Measurements from ENCODE around the gene HECW1.
A peak's percentile ranks its signal among the peaks of the same experiment; 100 is the strongest.

HECW1 gene

DNA sequence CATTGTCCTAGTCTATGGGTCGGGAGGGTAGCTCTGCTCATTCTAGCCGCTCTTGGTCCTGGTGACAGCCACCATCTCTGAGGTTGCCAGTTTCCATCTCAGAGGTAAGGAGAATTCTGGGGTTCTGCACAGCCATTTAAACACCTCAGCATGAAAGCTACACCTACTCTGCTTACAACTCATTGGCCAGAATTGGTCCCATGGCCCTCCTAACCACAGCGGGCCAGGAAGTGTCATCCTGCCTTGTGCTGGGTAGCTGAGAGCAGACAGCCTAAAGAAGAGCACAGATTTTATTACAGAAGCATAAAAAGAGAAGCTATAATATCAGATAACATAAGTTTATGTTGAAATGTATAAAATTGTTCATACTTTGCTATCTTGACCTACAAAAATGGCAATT, 152.7 kb downstream of the HECW1 start:
- no peak for DNase-seq (ENCODE audit: low read depth)

DNA sequence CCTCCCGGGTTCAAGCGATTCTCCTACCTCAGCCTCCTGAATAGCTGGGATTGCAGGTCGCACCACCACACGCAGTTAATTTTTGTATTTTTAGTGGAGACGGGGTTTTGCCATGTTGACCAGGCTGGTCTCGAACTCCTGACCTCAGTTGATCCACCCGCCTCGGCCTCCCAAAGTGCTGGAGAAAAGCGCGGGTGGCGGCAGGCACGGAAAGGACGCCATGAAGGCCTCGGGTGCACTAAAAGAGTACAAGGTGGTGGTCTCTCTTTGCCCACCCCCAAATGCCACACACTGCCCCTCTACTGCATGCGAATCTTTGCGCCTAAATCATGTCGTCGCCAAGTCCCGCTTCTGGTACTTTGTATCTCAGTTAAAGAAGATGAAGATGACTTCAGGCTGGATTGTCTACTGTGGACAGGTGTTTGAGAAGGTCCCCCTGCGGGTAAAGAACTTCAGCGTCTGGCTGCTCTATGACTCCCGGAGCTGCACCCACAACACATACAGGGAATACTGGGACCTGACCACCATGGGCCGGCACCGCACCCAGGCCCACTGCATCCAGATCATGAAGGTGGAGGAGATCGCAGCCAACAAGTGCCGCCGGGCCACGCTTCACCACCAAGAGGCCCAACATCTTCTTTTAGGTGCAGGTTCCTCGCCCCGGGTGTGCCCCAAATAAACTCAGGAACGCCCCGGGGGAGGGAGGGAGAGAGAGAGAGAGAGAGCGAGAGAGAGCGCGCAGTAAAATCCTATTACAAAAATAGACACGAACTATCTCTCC, 161.7 kb downstream of the HECW1 start:
- DNase-seq (ENCODE audit: low read depth), result no peak

DNA sequence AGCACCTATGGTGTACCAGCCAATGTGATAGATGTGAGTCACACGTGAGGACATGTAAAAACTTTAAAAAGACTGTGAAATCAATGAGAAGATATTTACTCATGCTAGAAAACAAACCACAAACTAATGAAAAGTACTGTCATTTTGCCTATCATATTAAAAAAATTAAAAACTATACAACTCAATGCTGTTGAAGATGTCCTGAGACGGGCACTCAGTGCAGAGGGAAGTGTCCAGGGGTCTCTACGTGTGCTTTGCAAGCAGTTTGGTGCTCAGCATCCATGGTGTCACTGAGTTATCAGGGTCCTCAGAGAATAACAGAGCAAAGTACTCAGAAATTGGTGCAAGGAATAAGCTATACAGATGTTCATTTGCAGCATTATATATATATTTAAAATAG, 162.3 kb downstream of the HECW1 start:
- no peak for DNase-seq (ENCODE audit: low read depth)

DNA sequence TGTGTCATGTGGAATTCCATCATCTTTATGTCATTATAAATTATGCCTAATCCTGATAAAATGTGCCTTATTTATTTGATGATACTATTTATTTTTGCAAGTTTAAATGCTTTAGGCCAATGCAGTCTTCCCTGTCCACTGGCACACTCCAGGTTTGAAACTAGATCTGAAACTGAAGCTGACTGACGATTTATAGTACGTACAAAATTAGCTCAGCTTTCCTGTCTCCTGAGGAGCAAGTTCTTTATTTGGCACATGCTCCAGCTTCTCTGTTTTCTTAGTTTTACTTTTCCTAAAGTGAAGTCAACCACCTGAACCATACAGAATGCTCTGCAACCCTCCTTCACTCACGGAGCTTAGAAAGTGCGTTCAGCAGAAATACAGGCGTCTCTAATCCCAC, 164.1 kb downstream of the HECW1 start:
- DNase-seq (ENCODE audit: low read depth), result no peak

DNA sequence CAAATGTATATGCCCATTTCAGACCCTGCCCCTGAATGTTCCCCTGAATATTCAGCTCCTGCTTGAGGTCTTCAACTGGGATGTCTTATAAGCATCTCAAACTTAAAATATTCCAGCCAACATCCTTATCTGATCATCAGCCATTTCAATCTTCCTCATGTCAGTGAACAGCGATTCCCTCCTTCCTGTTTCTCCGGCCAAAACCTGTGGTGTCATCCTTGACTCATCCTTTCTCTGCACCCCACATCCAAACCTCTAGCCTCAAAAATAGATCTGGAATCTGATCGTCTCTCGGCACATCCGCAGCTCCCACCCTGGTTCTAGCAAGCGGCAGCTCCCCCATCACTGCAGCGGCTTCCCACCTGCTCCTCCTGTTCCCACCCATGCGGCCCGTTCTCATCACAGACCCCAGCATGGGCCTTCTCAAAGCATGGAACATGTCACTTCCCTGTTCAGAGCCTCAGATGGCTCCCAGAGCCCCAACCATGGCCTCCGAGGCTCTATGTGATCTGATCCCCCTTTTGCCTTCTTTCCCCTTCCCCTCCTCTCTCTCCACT, 165.7 kb downstream of the HECW1 start:
- DNase-seq (ENCODE audit: low read depth), result no peak

DNA sequence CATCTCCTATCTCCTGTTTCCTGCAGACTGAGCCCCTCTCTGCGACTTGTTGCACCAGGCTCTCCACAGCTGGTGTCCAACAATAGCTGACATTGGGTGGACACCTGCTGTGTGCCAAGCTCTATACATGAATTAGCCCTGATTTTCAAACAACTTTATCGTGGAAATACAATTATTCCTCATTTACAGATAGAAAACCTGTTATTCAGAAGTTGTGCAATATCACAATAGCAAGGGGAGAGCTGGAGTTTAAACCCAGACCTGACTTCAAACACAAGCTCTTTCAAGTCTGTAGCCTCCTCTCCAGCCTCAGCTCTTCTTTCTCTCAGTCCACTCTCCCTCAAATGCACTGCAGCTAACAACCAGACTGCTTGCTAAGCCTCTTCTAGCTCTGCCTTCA, 168.8 kb downstream of the HECW1 start:
- no peak for DNase-seq (ENCODE audit: low read depth)

DNA sequence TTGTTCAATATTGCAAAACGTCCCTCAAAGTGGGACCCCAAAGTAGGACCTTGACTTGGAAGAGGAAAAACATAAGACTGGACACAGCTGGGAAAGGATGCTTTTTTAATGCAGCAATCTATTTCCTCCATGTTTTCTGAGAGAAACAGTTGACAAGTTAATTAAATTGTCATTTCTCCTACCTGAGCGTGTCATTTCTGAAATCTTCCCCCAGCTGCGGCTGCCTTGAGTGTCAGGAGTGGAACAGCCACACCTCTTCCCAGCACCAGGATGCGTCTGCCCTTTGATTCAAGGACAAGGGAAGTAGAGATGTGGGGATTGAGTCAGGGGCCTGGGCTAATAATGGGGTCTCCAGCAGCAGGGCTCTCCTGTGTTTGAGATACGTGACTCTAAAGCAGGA, 171.3 kb downstream of the HECW1 start:
- DNase-seq (ENCODE audit: low read depth), result no peak

DNA sequence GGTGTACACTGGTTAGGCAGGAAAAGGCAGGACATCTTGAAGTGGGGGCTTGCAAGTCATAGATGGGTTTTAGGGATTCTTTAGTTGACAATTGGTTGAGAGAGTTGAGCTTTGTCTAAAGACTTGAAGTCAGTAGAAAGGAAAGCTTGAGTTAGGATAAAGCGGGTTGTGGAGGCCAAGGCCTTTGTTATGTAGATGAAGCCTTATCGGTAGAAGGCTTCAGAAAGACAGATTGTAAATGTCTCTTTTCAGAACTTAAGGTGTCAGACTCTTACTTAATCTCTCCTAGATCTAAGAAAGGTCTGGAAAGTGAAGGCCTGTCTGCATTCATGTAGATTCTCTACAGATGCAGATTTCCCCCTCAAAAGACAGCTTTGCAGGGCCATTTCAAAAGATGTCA, 177.4 kb downstream of the HECW1 start:
- no peak for DNase-seq (ENCODE audit: low read depth)

DNA sequence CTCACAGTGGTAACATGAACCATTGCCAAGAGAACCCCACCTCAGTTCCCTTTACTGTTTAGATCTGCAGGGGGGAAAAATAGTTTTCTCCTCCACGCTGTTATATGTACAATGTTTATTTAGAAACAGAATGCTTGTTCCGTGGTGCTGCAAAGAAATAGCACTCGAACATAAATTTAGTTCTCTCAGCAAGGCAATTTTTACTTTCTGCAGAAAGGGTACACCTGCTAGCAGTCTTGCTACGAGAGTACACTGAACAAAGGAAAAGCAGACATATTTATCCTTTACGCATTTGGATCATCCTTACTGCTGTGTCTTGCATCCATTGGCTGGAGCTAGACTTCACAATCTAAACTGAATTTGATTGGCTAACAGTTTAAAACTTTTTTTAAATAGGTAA, 178.5 kb downstream of the HECW1 start:
- DNase-seq (ENCODE audit: low read depth), result no peak

DNA sequence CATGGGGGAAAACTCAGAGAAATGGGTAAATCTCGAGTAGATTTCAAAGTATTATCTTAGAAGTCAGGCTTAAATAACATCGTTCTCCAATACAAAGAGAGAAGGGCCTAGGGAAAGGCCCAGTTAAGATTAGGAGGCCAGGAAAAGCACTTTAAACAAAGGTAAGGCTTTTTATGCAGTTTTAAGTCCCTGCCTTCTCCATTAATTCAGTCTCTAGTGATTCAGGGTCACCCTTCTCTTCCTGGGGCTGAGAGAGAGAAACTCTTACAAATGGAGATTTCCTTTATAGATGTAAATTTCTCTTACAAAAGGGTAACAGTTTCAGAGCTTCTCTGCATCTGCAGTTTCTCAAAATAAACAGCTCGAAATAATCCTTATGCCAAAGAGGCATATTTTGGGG, 179.3 kb downstream of the HECW1 start:
- DNase-seq (ENCODE audit: low read depth), result no peak

DNA sequence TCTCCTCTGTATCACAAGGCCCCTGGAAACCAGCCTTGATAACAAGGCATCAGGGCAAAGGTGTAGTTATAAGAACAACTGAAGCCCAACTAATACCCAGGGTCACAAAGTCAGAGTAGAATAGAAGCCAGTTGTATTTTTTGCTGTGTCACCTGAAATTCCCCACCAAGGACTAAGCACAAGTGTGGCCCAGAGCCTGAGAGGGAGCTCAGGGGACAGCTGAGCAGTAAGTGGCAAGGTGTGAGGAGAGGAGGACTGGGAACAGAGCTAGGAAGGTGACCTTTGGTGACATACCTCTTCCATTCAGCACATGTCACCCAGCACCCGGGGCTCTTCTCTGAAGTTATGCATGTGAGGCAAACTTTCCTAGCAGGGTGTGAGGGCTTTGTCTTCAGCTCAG, 179.9 kb downstream of the HECW1 start:
- no peak for DNase-seq (ENCODE audit: low read depth)

DNA sequence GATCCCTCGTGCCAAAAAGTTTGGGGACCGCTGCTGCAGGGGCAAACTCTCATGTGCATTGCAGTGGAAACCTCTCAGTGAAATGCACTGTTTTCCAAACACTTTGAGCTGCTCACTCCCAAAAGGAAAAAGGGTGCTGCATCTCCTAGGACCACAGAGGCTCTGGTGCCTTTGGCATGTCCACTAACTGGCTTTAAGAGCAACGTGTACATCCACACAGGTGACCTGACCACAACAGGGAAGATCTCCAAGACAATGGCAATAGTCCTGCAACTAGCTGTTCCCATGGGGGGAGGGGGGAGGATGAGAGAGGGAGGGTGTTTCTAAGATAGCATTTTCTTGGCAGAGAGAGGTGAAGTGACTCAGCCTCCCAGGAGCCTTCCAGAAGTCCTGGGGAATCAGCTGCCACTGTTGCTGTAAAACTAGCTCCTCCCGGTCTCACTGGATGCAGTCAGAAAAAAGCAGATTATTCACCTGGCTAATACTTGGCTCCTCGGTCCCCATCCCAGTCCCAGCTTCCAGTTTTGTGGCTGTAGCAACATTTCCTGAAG, 181.7 kb downstream of the HECW1 start:
- peak; percentile 80 for DNase-seq (ENCODE audit: low read depth)

DNA sequence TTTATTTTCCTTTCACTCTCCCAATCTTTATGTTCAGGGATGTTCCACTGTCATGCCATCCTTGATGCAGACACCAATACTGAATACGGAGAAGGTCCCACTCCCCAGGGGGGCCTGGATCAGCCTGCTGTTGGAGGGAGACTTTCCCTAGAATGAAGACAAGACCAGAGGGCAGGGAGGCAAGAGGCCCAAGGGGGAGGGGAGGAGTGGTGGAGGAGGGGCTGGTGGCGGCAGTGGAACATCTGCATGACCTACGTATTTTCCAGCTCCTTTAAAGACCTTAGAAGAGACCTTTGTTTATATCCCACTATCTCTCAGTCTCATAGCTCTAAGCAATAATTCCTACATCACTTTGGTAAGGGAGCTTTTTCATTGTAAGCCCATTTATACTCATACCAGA, 183.0 kb downstream of the HECW1 start:
- no peak for DNase-seq (ENCODE audit: low read depth)

DNA sequence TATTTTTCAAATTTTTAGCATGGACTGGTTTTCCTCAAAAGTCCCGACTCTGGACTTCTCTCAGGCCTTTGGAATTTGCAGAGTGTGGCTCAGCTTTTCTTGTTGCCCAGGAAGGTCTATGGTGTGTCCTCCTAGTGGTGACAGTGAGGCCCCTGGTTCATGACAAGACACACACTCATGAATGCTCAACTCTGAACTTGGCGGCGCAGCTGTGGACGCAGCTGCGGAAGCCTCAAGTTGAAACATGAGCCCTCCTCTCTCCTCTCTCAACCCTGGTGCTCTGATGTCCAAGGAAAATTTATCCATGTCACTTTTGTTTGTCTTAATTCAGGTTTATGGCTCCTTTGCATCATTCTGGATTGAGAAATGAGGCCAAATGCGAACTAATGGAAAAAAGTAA, 183.9 kb downstream of the HECW1 start:
- DNase-seq (ENCODE audit: low read depth), result no peak

DNA sequence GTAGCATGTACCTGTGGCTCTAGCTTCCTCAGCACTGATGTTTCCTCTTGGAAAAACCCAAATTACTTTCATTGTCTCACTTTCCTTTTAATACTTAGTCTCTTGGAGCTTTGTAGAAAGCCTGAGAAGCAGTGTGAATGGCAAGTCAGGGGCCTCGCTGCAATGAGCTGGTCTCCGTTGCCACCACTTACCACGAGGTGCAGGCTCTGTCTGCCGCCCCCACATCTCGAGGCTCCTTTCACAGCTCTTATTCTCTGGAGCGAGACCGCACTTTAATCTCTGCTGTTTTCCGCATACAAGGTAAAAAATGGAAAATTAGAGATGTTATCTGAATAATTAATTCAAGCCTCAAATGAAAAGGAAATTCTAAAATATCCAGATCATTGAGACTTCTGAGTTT, 186.2 kb downstream of the HECW1 start:
- DNase-seq (ENCODE audit: low read depth), result no peak

DNA sequence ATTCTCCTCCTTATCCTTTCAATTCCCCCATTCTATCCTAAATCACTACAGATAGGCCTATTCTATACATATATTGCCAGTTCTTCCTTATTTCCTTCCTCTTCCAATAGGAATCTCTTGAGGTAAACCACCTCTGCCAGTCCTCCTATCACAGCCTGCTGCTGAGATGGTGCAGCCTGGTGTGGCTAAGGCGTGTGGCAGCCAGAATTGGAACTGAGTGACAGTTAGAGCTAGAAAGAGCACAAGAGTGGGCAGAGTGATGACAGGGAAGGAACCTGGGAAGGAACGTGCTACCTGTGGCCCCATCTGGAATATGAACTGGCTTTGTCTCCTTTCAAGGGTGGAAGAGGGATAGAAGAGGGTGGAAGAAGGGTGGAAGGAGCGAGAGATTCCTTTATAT, 187.7 kb downstream of the HECW1 start:
- no peak for DNase-seq (ENCODE audit: low read depth)

DNA sequence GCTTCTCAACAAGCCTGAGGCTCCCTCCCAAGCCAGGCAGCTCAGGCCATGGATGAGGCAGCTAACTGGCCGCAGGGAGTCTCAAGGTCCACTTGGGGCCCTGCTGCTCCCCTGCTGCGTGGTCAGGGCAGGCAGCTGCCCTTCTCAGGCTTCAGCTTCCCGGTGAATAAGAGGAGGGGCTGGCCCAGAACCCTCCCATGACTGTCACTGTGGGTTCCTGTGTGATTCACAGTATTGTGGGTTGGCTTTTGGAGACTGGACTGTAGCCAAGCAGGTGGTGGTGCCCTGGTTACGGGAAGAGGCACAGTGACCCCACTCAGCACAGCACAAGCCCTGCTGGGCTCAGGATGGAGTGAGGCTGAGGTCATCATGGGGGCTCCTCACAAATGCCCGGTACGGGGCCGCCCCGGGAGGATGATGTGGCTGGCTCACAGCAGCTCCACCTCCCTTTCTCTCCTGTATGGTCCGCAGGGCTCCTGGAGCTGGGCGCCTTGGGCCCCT, 189.8 kb downstream of the HECW1 start:
- DNase-seq (ENCODE audit: low read depth), result peak; percentile 66

DNA sequence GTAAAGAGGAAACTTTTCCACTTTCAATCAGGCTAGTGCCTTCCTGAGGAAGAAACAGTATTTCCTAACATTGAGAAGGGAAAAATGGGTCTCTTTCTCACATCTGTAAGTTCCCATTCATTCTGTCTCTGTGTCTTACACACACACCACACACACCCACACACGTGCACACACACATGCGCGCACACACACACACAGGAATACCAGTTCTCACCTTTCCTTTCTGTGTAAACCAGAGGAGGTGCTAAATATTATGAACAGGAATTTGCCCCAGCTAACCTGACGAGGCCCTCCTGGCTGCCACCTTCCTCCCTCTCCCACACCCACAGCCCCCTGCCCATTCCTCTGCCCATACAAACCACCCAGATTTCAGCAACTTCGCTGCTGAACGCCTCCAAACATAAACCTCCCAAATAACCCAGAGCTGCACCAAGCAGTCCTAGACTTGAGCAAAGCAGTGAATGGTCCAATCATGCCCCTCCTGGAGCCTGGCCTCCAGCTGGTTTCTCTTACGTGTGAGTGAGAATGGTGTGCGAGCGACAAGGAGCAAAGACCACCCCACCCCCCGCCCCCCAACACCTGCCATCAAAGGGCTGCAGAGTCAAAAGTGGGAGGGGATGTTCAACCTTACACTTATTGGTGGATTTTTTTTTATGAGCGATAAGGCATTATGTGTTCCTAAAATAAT, 190.5 kb downstream of the HECW1 start:
- DNase-seq (ENCODE audit: low read depth), result no peak

DNA sequence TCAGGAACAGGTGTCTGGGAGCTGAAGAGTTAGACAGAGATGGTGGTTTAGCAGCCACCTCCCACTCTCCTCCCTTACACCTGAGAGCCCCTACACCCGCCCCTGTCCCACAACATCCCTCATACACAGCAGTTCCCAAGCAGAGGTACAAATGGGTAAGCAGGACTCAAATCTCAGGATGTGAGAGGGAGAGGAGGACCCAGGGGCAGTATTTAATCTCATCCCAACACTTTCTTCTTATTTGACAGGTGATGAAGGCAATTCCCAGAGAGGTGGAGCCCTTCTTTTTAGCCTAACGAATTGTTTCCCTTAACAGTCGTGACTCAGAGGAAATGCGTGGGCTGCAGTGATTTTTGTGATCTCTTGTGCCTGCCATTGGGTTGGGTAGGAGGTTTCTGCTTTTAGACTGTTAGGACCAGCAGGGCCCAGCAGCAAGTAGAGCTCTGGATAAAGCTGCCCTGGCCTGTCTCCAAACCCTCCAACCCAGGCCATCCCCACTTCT, 191.3 kb downstream of the HECW1 start:
- no peak for DNase-seq (ENCODE audit: low read depth)

DNA sequence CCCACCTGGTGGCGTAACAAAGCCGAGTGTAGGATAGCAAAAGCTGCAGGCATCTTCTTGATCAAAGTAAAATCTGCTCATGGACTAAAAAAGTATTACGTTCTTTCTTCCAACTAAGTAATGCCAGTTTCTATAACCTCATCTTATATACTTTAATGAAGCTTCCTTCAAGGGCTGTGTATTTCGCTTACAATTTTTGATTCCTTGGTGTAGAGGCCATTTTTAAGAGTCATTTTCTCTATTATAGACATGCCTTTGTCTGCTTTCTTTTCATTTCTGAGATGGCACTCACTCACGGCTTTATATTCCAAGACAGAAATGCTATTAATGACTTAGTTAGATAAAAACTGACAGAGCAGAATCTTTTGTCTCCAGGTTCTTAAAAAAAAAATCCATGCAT, 194.0 kb downstream of the HECW1 start:
- DNase-seq (ENCODE audit: low read depth), result no peak

DNA sequence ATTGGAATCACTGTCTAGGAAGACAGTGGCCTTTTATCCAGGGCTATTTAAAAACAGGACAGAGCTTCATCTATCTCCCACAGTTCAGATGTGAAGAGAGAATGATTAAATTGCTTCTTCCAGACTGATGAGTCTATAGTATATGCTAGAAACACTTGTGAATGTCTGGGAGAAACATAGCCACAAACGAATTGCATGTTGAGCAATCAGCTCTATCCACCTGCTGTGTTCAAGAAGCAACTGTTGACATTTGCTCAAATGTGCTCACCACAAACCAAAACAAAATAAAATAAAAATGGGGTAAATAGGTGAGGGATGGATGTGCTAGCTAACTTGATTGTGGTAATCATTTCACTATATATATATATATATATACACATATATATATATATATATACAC, 195.1 kb downstream of the HECW1 start:
- DNase-seq (ENCODE audit: low read depth), result no peak

DNA sequence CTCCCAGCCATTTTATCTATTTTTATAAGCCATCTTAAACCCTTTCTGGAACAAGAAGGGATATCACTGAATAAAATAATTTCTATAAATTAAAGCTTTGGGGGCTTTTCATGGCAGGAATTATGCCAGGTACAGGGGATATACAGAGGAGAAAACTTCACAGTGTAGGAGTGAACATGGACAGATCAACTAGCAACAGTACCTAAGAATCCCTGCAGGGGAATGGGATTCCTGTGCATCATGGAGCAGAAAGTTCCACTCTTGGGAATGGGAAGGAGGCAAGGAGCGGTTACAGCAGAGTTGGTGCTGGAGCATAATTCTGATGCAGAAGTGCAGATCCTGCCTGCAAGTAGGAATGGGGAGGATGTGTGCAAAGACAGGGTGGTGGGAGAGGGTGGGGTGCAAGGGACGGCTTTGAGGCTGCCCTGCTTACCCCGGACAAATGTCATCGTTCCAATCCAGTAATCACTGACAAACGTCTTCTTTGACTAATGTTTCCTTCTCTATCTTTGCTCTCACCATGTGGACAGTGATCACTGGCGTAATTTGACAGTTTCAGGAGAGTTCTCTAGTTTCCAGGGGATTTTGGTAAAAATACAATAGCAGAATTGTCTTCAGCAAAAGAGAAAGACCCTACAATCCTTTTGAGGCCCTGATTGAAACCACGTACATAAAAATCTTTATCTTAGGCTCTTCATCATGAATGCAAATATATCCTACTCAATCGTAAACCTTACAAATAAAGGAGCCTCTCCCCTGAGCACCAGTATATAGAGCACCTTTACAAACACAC, 196.7 kb downstream of the HECW1 start:
- DNase-seq (ENCODE audit: low read depth), result no peak
